ENCODE results near the gene GPR55.
A peak's percentile ranks its signal among the peaks of the same experiment; 100 is the strongest.
"Not testable (repeated sequence)": the region's sequence is repeated elsewhere in the genome, so short reads cannot be mapped to it uniquely, and the experiment has no call there.

Gene GPR55

GRCh38 chr2:230951396-230951795, 26.4 kb upstream of the GPR55 start:
- DNase-seq (ENCODE audit: low read depth in 3 of 3, low spot score in 1 of 3) = no peak

- DNase-seq (ENCODE audit: low read depth in 3 of 3, low spot score in 1 of 3) = no peak
These were observed 25.9 kb upstream of the GPR55 start for GRCh38 chr2:230950874-230951339.

GRCh38 chr2:230949966-230950873, 25.2 kb upstream of the GPR55 start:
- no peak for DNase-seq (ENCODE audit: low read depth in 3 of 3, low spot score in 1 of 3)

GRCh38 chr2:230947908-230948365, 22.9 kb upstream of the GPR55 start:
- DNase-seq (ENCODE audit: low read depth in 3 of 3, low spot score in 1 of 3) = no peak

- DNase-seq (ENCODE audit: low read depth in 3 of 3, low spot score in 1 of 3) = no peak
These were observed 22.2 kb upstream of the GPR55 start for GRCh38 chr2:230947235-230947576.

- DNase-seq (ENCODE audit: low read depth in 3 of 3, low spot score in 1 of 3) = no peak
These were observed 21.6 kb upstream of the GPR55 start for GRCh38 chr2:230946429-230947234.

- no peak for DNase-seq (ENCODE audit: low read depth in 3 of 3, low spot score in 1 of 3)
These were observed 19.8 kb upstream of the GPR55 start for GRCh38 chr2:230944757-230945372.

- no peak for DNase-seq (ENCODE audit: low read depth in 3 of 3, low spot score in 1 of 3)
These were observed 19.1 kb upstream of the GPR55 start for GRCh38 chr2:230944123-230944653.

- peak in 1 of 3 donors; percentile 25 for DNase-seq (ENCODE audit: low read depth in 3 of 3, low spot score in 1 of 3)
These were observed 18.2 kb upstream of the GPR55 start for GRCh38 chr2:230942920-230943896.

- DNase-seq (ENCODE audit: low read depth in 3 of 3, low spot score in 1 of 3) = no peak
These were observed 17.3 kb upstream of the GPR55 start for GRCh38 chr2:230942371-230942770.

GRCh38 chr2:230941202-230942180, 16.4 kb upstream of the GPR55 start:
- DNase-seq (ENCODE audit: low read depth in 3 of 3, low spot score in 1 of 3) = no peak

GRCh38 chr2:230940471-230940815, 15.4 kb upstream of the GPR55 start:
- no peak for DNase-seq (ENCODE audit: low read depth in 3 of 3, low spot score in 1 of 3)

GRCh38 chr2:230939691-230940470, 14.8 kb upstream of the GPR55 start:
- DNase-seq (ENCODE audit: low read depth in 3 of 3, low spot score in 1 of 3) = no peak

- no peak for DNase-seq (ENCODE audit: low read depth in 3 of 3, low spot score in 1 of 3)
These were observed 14.1 kb upstream of the GPR55 start for GRCh38 chr2:230939066-230939591.

GRCh38 chr2:230938516-230939065, 13.5 kb upstream of the GPR55 start:
- DNase-seq (ENCODE audit: low read depth in 3 of 3, low spot score in 1 of 3) = no peak

- DNase-seq (ENCODE audit: low read depth in 3 of 3, low spot score in 1 of 3) = no peak
These were observed 13.1 kb upstream of the GPR55 start for GRCh38 chr2:230938098-230938497.

- no peak for DNase-seq (ENCODE audit: low read depth in 3 of 3, low spot score in 1 of 3)
These were observed 12.3 kb upstream of the GPR55 start for GRCh38 chr2:230937362-230937761.

GRCh38 chr2:230936243-230936642, 11.2 kb upstream of the GPR55 start:
- DNase-seq (ENCODE audit: low read depth in 3 of 3, low spot score in 1 of 3) = not testable (repeated sequence)
